HCT116 (cell line): ENCODE measurements around the gene GRIN2B. TPM values are rescaled to one million over a fixed set of nuclear protein-coding genes. Genes with fewer than 3 reads are reported as not detected.

Experiments
- ATAC-seq: fragments of 200-7000 bp; cut with Tn5 transposase; 2 replicates; pipeline ENCODE4 v1.9.1; 2020; ENCODE audit warnings: mild to moderate bottlenecking, moderate library complexity
- BruUV-seq: library from RNA; stranded (reverse); fragments of 400-500 nt; replicated peaks from 2 replicates; lab custom pipeline; 2021; lab: Mats Ljungman, UMichigan
- CTCF ChIA-PET: fragments of 300-600 bp; sonication (Branson Sonifier 250); formaldehyde crosslinking; loops from one replicate; lab custom pipeline; 2021; ENCODE audit warnings: antibody characterized with exemption; lab: Charles Lee
- POLR2A ChIA-PET: fragments of 300-600, 350-600 bp; sonication (Branson Sonifier 250); formaldehyde crosslinking; loops from one replicate; lab custom pipeline; 2021; ENCODE audit warnings: antibody characterized with exemption; lab: Charles Lee
- RAD21 ChIA-PET, 2 experiments: fragments of 300-600 bp; sonication (Branson Sonifier 250); formaldehyde crosslinking; loops; one replicate each; lab custom pipeline; 2023; ENCODE audit warnings: low total read pairs in 2 of 2; ENCODE audit not compliant: uncharacterized antibody in 2 of 2, unreplicated experiment in 2 of 2, low non-redundant PET in 1 of 2; lab: Charles Lee
- DNase-seq: peaks from one replicate; pipeline ENCODE4 v3.0.0-alpha.2; 2010; ENCODE audit warnings: low read depth, low spot score
- H2AFZ ChIP-seq: fragments of 200-600 bp; shearing (Covaris generic), sonication (generic); 2 replicates; pipeline ENCODE4 v1.6.1; 2017; ENCODE audit warnings: low read depth, mixed run types, mixed read lengths, antibody characterized with exemption, low read length; ENCODE audit not compliant: poor library complexity, severe bottlenecking
- H3K27ac ChIP-seq: 2 replicates; pipeline ENCODE4 v1.5.1; 2012; ENCODE audit warnings: low read depth, low read length
- H3K27me3 ChIP-seq: fragments of 200-600 bp; sonication (generic); 2 replicates; pipeline ENCODE4 v1.6.1; 2016; ENCODE audit warnings: mixed run types, low read length, mixed read lengths; ENCODE audit not compliant: insufficient read depth
- H3K36me3 ChIP-seq, 2 experiments: fragments of 200-500 bp in 1 of 2; fragments of 200-600 bp in 1 of 2; sonication (Bioruptor generic) in 1 of 2; sonication (generic) in 1 of 2; 2 replicates each; pipeline versions ENCODE4 v1.5.1 to v1.6.1; 2014 to 2016; ENCODE audit warnings: low read length in 2 of 2, inconsistent platforms in 1 of 2, mixed read lengths in 1 of 2, mixed run types in 1 of 2; ENCODE audit not compliant: insufficient read depth in 2 of 2, control insufficient read depth in 1 of 2
- H3K4me1 ChIP-seq, 2 experiments: fragments of 200-600 bp in 1 of 2; sonication (generic) in 1 of 2; 2 replicates each; pipeline versions ENCODE4 v1.5.1 to v1.6.1; 2012 to 2017; ENCODE audit warnings: low read length in 2 of 2, inconsistent platforms in 1 of 2, mild to moderate bottlenecking in 1 of 2, mixed read lengths in 1 of 2, mixed run types in 1 of 2, moderate library complexity in 1 of 2; ENCODE audit not compliant: insufficient read depth in 2 of 2, control insufficient read depth in 1 of 2
- H3K4me2 ChIP-seq: fragments of 200-600 bp; sonication (generic); 2 replicates; pipeline ENCODE4 v1.6.1; 2017; ENCODE audit warnings: mixed run types, low read length, mixed read lengths
- H3K4me3 ChIP-seq, 2 experiments: fragments of 200-600 bp in 1 of 2; sonication (generic) in 1 of 2; replicated peaks in 1 of 2; 2 replicates each; pipeline ENCODE4 v1.5.1; 2011 to 2016; ENCODE audit warnings: low read length in 2 of 2, control low read depth in 1 of 2, low read depth in 1 of 2, mild to moderate bottlenecking in 1 of 2, mixed read lengths in 1 of 2, mixed run types in 1 of 2
- H3K79me2 ChIP-seq: fragments of 200-600 bp; sonication (generic); 2 replicates; pipeline ENCODE4 v1.6.1; 2017; ENCODE audit warnings: mild to moderate bottlenecking, mixed run types, low read length, moderate library complexity, mixed read lengths; ENCODE audit not compliant: insufficient read depth
- H3K9ac ChIP-seq: fragments of 200-600 bp; sonication (generic); 2 replicates; pipeline ENCODE4 v1.6.1; 2016; ENCODE audit warnings: low read length, mixed read lengths
- H3K9me2 ChIP-seq: fragments of 200-600 bp; sonication (generic), shearing (Covaris generic); 2 replicates; pipeline ENCODE4 v1.6.1; 2017; ENCODE audit warnings: mixed run types, mild to moderate bottlenecking, moderate library complexity; ENCODE audit not compliant: insufficient read depth
- H3K9me3 ChIP-seq, 2 experiments: fragments of 200-500 bp in 1 of 2; fragments of 200-600 bp in 1 of 2; sonication (Bioruptor generic) in 1 of 2; sonication (generic) in 1 of 2; 2 replicates each; pipeline ENCODE4 v1.6.1; 2014 to 2017; ENCODE audit warnings: low read length in 2 of 2, mixed read lengths in 2 of 2, inconsistent platforms in 1 of 2, low read depth in 1 of 2, mild to moderate bottlenecking in 1 of 2, mixed run types in 1 of 2, moderate library complexity in 1 of 2; ENCODE audit not compliant: control insufficient read depth in 1 of 2, insufficient read depth in 1 of 2
- H4K20me1 ChIP-seq: fragments of 200-600 bp; sonication (generic), shearing (Covaris generic); 2 replicates; pipeline ENCODE4 v1.6.1; 2017; ENCODE audit warnings: mixed run types, mild to moderate bottlenecking, moderate library complexity; ENCODE audit not compliant: insufficient read depth
- CBX3 ChIP-seq: IDR thresholded peaks from 2 replicates; pipeline ENCODE4 v1.6.1; 2012; ENCODE audit warnings: low read depth
- CEBPB ChIP-seq: IDR thresholded peaks from 2 replicates; pipeline ENCODE4 v1.6.1; 2012; ENCODE audit warnings: low read depth
- CTCF ChIP-seq, 3 experiments: fragments of 200-600 bp in 1 of 3; sonication (generic) in 1 of 3; IDR thresholded peaks in 2 of 3; conservative IDR thresholded peaks in 1 of 3; 2 replicates each; pipeline ENCODE4 v1.5.1; 2012 to 2017; ENCODE audit warnings: low read depth in 2 of 3, low read length in 2 of 3, antibody characterized with exemption in 1 of 3, borderline replicate concordance in 1 of 3, control low read depth in 1 of 3, mild to moderate bottlenecking in 1 of 3, mixed read lengths in 1 of 3, mixed run types in 1 of 3, moderate library complexity in 1 of 3; ENCODE audit not compliant: insufficient read depth in 1 of 3
- FOSL1 ChIP-seq: IDR thresholded peaks from 2 replicates; pipeline ENCODE4 v1.6.1; 2012; ENCODE audit warnings: low read depth
- JUND ChIP-seq: IDR thresholded peaks from 2 replicates; pipeline ENCODE4 v1.6.1; 2012
- MAX ChIP-seq: IDR thresholded peaks from 2 replicates; pipeline ENCODE4 v1.6.1; 2012
- POLR2A ChIP-seq: IDR thresholded peaks from 2 replicates; pipeline ENCODE4 v1.7.0; 2011; ENCODE audit warnings: borderline replicate concordance; ENCODE audit not compliant: insufficient read depth, insufficient read length; ENCODE audit errors: extremely low read depth
- POLR2AphosphoS5 ChIP-seq: IDR thresholded peaks from 2 replicates; pipeline ENCODE4 v1.6.1; 2011; ENCODE audit warnings: mild to moderate bottlenecking, low read depth, low read length, moderate library complexity
- RAD21 ChIP-seq: IDR thresholded peaks from 2 replicates; pipeline ENCODE4 v1.6.1; 2012; ENCODE audit warnings: low read depth, mild to moderate bottlenecking
- SIN3A ChIP-seq: IDR thresholded peaks from 2 replicates; pipeline ENCODE4 v1.6.1; 2012; ENCODE audit warnings: low read depth
- SP1 ChIP-seq: IDR thresholded peaks from 2 replicates; pipeline ENCODE4 v1.6.1; 2012; ENCODE audit warnings: low read depth
- SRF ChIP-seq: IDR thresholded peaks from 2 replicates; pipeline ENCODE4 v1.6.1; 2012; ENCODE audit warnings: low read depth
- ZFX ChIP-seq: fragments of 450-650 bp; IDR thresholded peaks from 2 replicates; pipeline ENCODE4 v1.6.1; 2017
- intact Hi-C: fragments of 100-400 bp; cut with micrococcal nuclease; formaldehyde crosslinking; loops from 2 replicates; pipeline ENCODE4 v1.10.0; 2022
- total RNA-seq: library from RNA; stranded (reverse); gene quantifications from one replicate; pipeline ENCODE4 v1.2.1, GENCODE V29; 2021; ENCODE audit not compliant: unreplicated experiment

The GRIN2B gene
- total RNA-seq, 1 experiment from 2014 or later, result 14.2 TPM

DNA sequence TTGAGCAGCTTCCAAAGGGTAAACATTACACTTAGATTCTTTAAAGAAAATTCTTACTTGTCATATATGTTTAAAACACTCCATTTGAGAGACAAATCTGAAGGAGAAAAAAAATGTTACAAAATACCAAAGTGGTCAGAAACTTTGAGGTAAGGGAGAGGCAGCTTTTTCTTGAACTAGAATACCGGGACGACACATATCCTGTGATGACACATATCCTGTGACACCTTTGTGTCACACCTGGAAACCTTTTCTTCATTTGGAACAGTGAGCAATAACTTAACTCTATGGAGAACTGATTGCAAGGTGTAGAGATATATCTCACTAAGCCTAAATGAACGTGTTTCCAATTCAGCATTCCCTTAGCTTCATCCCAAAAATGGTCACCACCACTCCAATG is 4.6 kb upstream of the GRIN2B start:
- ChIA-PET CTCF (interaction anchor here (0.6 to 1.4 kb wide), 5 partner anchors 10 to 730 kb away, joined by 3 to 6 read pairs (median 3); no protein-coding TSS in a partner anchor), RAD21 (no interaction called here), POLR2A (interaction anchor here (1.0 kb wide), 1 partner anchor 33 kb away, joined by 4 read pairs; no protein-coding TSS in a partner anchor)
- DNase-seq (peak; percentile 69), ATAC-seq (peak; percentile 49)
- peak overlapping the region in 1 of 2 experiments; percentile 40; a peak in 2 of 4 replicates for H3K4me3 ChIP-seq
- H3K4me2 ChIP-seq, result peak overlapping the region; percentile 65
- H3K36me3 ChIP-seq, result no peaks in the 10 kb centered on the region
- peak overlapping the region; percentile 95 for H2AFZ ChIP-seq
- no peaks in the 10 kb centered on the region; the same call in 1 of the 2 replicates for H3K9me2 ChIP-seq
- H4K20me1 ChIP-seq, result no peaks in the 10 kb centered on the region
- H3K27me3 ChIP-seq, result no peaks in the 10 kb centered on the region
- no peak for TF ChIP-seq CTCF (IDR thresholded peaks at IDR 0.05 in 2 of 3, conservative IDR thresholded peaks at IDR 0.05 in 1 of 3; ENCODE audit: borderline replicate concordance in 1 of 3, insufficient read depth in 1 of 3, low read depth in 2 of 3, low read length in 2 of 3)
- no peak for TF ChIP-seq POLR2A
- peak; percentile 62 for TF ChIP-seq SIN3A
- TF ChIP-seq MAX, result peak; percentile 52
- TF ChIP-seq RAD21, result peak; percentile 14; the same call in 1 of the 2 replicates
- no peak for TF ChIP-seq ZFX
- peak; percentile 85 for TF ChIP-seq FOSL1
- TF ChIP-seq CBX3, result peak; percentile 83
- peak; percentile 31; the same call in 1 of the 2 replicates for TF ChIP-seq POLR2AphosphoS5
- peak; percentile 85 for TF ChIP-seq SP1
- peak; percentile 44; the same call in 1 of the 2 replicates for TF ChIP-seq SRF
- peak; percentile 62 for TF ChIP-seq CEBPB
- TF ChIP-seq JUND, result peak; percentile 78
- H3K27ac ChIP-seq, result no peak overlapping the region
- no peaks in the 10 kb centered on the region for H3K79me2 ChIP-seq
- peak overlapping the region; percentile 29; the same call in 1 of the 2 replicates for H3K9ac ChIP-seq
- H3K4me1 ChIP-seq, result peaks cover 2 to 20% of the 10 kb centered on the region in 2 experiments; a peak in 3 of 4 replicates
- no TSS peak for BruUV-seq
- intact Hi-C loops, result no loop called here
- H3K9me3 ChIP-seq, result no peaks in the 10 kb centered on the region
